ENCODE data around the gene STMN3. TPM values are rescaled to one million over a fixed set of nuclear protein-coding genes. Genes with fewer than 3 reads are reported as not detected.
A peak's percentile ranks its signal among the peaks of the same experiment; 100 is the strongest.
"Not testable (repeated sequence)": the region's sequence is repeated elsewhere in the genome, so short reads cannot be mapped to it uniquely, and the experiment has no call there.

STMN3 gene
- polyA plus RNA-seq, 1 donor = 13.5 TPM

GRCh38 chr20:63657260-63657936, 4.2 kb upstream of the STMN3 start:
- no peak for DNase-seq

DNA sequence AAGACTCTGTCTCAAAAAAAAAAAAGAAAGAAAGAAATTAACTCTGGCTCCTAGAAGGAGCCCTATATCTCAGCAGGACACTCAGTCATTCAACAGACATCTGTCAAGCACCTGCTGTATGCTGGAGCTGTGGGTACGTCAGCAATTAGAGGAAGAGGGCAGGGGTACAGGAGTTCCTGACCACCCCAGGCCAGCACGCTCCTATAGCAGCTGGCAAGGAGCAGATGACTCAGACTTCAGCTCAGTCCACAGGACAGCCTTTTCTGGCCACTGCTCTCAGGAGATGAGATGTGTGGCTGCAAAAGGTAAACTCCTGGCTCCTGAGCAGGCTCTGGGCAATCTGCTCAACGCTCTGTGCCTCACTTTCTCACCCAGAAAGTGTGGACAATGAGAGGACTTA, 3.2 kb upstream of the STMN3 start:
- DNase-seq = no peak

GRCh38 chr20:63655249-63655648, 2.0 kb upstream of the STMN3 start:
- no peak for DNase-seq

DNA sequence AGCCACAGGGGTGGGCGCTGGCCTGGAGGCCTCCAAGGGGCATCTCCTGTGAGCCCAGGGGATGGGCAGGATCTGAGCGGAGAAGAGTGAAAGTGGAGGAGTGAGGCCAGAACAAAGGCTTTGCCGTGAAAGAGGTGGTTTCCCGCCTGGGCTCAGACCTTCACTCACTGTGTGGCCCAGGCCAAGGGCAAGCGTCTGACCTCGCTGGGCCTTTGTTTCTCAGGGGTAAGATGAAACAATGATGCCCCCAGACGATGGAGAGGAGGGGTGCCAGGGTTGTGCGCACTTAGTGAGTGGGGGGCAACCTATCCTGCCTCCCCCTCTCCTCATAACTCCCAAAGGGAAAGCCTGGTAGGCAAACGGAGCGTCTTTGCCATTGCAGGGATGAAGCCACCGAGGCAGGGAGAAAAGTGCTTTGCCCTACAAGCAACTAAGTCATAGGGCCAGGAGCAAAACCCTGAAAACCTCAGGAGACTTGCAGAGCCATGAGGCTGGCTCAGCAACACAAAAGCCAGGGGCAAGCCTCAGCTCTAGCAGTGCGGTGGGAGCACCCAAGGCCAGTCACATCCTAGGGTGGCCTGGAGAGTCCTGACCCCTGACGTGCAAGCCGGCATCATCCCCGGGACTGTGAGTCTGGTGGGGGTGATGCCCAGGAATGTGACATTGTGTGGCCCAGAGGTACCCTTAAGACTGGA, 897 bp upstream of the STMN3 start:
- DNase-seq = no peak

DNA sequence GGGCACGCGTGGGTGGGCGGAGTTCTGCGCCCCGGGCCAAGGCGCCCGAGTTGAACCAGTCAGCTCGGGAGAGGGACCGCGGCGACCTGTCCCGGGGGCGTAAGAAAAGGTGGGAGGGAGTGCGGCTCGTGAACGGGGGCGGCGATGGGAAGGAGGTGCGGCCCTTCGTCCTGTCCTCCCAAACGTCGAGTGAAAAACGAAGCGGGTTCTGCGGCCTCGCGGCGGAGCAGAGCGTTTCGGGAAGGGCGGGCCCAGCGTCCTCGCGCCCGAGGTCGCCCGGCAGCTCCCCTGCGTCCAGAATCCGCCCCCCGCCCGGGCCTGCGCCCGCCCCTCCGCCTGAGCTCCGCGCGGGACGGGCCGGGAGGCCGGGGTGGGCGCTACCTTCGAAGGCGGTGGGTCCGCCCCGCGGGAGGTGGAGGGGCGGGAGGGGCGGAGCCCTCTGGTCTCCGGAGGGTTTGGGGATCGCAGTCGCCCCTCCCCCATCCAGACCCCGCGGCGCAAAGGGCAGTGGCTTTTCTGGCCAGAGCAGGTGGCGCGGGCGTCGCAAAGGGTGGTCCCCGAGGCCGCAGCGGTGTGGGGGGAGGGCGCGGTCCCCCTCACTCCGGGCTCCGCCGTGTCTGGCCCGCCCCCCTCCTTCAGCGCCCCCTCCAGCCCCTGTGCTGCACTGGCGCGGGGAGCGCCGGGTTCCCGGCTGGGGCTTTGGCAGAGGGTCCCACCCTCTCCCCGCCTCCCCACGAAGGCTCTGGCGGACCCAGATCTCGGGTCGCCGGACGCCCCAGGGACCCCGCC, 838 bp downstream of the STMN3 start:
- DNase-seq = no peak

DNA sequence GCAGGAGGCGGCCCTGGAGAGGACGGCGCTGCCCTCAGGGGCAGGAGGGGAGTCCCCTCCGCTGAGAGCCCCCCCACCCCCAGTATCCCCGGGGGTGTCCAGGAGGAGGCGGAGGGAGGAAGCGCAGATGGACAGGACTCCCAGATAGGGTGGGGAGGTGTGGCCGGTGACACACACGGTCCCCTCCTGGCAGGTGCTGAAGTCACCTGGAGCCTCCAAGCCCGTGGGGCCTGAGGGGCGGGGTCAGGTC, 1.4 kb downstream of the STMN3 start:
- DNase-seq = no peak

DNA sequence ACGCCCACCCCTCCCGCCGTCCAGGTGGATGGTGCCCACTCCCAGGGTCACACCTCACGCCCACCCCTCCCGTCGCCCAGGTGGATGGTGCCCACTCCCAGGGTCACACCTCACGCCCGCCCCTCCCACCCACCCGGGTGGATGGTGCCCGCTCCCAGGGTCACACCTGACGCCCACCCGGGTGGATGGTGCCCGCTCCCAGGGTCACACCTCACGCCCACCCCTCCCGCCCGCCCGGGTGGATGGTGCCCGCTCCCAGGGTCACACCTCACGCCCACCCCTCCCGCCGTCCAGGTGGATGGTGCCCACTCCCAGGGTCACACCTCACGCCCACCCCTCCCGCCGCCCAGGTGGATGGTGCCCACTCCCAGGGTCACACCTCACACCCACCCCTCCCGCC, 2.7 kb downstream of the STMN3 start:
- DNase-seq = not testable (repeated sequence)

GRCh38 chr20:63648895-63649589, 4.2 kb downstream of the STMN3 start:
- no peak for DNase-seq

GRCh38 chr20:63648190-63648589, 5.0 kb downstream of the STMN3 start:
- DNase-seq = no peak

DNA sequence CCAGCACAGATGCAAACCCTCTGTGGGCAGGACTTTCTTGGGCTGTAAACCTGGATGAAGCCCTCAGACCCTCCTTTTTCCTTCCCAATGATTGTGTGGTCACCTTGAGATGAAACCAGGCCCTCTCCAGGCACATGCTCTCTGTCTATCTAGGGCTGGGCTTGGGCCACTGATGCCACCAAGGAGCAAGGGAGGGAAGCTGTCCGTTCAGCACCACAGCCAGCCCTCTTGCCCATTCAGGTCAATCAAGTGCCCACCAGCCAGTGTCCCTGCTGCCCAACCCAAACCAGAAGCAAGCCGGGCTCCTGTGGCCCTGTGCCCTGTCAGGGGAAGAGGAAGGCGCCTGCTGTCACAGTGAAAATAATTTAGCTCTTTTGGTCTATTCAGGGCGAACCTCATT, 8.0 kb downstream of the STMN3 start:
- DNase-seq = no peak

GRCh38 chr20:63643946-63644345, 9.3 kb downstream of the STMN3 start:
- DNase-seq = no peak

- DNase-seq = no peak
These were observed 9.7 kb downstream of the STMN3 start for GRCh38 chr20:63643499-63643898.

DNA sequence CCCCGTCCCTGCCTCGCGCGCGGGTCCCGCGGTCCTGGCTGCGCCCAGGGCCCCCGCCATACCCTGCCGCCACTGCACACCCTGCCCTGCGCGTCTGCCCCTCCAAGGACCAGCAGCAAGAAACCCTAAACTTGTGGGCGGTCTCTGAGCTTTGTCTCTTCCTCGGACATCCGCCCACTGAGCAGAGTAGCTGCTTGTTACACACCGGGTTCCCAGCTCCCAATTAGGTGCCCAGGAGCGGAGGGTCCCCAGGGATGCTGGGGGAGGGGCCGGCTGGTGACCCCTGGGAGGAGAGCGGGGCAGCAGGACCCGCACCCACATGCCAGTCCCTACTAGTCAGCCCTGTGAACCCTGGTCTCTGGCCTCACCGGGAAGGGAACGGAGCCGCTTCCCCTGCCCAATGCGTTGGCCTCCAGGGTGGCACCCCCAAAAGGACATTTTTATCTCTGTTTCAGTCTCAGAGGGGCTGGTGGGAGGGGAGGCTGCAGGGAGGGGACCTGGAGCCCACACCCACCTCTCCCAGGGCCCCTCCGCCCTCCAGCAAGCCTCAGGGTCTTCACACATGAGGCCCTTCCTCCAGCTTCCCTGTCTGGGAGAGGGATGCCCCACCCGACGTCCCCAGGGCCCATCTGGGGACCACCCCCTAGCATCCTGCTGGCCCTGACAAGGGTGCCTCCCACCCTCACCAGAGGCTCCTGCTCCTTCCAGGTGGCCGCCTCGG, 10.5 kb downstream of the STMN3 start:
- DNase-seq = no peak

- peak; percentile 66 for DNase-seq
These were observed 11.3 kb downstream of the STMN3 start for GRCh38 chr20:63641792-63642523.

DNA sequence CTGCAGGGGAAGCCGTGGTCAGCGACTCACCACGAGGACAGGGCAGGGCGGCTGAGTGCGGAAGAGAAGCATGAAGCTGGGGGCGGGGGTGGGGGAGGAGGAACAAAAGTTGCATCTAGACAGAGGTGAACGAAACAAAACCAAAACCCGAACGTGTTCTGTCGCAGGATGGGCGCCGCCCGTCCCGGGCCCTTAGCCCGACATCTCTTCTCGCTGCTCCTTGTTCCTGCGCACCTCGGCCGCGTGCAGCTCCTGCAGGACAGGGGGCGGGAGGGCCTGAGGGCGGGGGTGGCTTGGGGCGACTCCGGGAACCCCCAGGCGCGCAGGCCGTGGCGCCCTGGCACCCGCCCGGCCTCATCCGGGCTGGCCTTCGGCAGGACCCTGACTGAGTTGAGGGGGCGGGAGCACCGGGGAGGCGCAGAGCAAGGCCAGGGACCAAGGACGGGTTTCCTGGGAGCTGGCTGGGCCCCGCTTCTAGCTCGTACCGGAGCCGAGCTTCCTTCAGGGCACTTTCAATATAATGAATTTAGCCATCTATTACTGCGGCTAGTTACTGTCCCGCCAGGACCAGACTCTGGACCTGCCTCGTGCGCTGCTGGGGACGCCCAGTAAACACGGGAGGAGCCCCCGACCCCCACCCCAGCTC, 12.0 kb downstream of the STMN3 start:
- no peak for DNase-seq

GRCh38 chr20:63640686-63641085, 12.5 kb downstream of the STMN3 start:
- not testable (repeated sequence) for DNase-seq

GRCh38 chr20:63640086-63640485, 13.1 kb downstream of the STMN3 start:
- no peak for DNase-seq

DNA sequence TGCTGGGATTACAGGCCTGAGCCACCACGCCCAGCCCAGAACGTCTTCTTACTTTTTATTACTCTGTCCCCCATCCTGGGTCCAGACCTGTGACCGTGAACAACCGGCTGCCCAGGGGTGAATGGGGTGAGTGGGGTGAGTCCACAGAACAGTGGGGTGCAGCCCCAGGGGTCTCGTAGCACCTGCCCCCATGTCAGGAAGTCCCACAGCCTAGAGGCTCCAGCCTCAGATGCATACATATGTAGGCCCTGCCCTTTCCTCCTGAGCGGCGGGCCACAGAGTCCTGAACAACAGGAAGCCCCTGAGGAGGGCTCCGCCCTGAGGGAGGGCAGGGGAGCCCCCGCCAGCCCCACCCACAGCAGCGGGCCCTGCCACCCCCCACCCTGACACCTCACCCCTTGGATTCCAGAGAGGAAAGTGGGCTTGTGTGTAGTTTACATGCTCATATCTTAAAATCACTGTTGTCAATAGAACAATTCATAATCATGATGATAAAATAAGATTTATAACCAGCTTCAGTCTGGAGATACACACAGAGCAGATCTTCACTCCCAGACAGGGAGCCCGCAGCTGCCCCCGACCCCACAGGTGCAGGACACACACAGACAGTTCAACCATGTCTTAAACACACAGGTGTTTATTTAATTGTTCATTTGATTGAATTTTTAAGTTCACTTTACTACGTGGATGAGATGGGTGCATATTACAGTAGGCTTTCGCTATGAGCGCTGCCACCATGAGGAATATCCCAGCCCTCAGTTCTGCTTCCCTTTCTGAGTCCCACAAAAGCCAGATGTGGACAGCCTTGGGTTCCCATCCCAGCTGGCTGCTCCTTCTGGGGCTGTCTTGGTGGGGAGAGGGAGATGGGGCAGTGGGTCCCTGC, 13.9 kb downstream of the STMN3 start:
- no peak for DNase-seq

DNA sequence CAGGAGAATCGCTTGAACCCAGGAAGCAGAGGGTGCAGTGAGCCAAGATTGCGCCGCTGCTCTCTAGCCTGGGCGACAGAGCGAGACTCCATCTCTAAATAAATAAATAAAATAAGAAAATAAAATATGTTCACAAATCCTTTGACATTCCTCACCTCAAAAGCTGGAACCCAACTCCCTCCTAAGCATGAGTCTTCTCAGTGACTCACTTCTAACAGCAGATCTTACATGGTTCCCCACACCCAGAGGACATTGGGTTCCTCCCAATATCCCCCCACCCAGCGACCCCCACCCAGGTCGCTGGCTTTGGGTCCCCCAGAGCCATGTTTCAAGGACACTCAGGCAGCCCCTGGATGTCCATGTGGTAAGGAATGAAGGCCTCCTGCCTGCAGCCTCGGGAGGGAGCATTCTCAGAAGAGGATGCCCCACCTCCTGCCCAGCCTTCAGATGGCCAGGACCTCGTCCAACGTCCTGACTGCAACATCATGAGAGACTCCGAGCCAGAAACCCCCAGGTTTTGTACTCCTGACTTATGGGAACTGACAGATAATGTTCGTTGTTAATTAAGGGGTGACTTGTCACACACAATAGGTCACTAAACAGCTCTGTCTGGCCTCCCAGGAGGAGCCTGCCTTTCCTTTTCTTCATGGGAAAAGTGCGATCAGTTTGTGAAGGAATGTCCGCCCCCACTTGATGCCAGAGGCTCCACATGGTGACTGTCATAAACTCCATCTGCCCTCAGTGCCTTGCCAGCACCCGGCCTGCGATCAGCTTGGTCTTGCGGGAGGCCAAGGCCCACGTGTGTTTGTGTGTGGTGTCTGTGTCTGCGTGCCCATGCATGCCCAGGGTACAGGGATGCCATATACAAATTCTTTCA, 16.2 kb downstream of the STMN3 start:
- DNase-seq = no peak

Data from hindlimb muscle (tissue), 1 donor.